HG02642 (cell line): Measurements from ENCODE around the gene ARHGDIA.
"Not testable (repeated sequence)": the region's sequence is repeated elsewhere in the genome, so short reads cannot be mapped to it uniquely, and the experiment has no call there.

ENCODE experiments used
- ATAC-seq: cut with Tn5 transposase; IDR thresholded peaks from one replicate; pipeline ENCODE4 v1.9.1; 2021; ENCODE audit warnings: mild to moderate bottlenecking; ENCODE audit not compliant: unreplicated experiment, poor library complexity

The ARHGDIA gene

GRCh38 chr17:81845881-81846742, 25.0 kb downstream of the ARHGDIA start:
- ATAC-seq: no peak

DNA sequence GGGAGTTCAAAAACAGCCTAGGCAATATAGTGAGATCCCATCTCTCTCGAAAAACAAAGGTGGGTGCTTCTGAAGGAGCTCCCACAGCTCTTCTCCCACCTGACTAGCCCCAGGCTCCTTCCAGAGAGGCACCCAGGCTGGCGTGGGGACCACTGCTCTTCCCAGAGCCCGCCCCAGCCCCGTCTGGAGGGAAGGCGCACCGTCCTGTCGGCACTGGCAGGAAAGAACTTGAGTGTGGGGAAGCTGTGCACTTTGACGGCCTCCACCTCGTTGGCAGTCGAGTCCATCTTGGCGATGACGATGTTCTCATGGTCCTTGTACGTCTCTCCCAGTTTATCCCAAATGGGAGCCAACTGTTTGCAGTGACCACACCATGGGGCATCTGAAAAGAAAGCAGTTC, 25.8 kb downstream of the ARHGDIA start:
- ATAC-seq: no peak

GRCh38 chr17:81844887-81845286, 26.2 kb downstream of the ARHGDIA start:
- no peak for ATAC-seq

- ATAC-seq: no peak
Observed at GRCh38 chr17:81844327-81844851, 26.7 kb downstream of the ARHGDIA start.

DNA sequence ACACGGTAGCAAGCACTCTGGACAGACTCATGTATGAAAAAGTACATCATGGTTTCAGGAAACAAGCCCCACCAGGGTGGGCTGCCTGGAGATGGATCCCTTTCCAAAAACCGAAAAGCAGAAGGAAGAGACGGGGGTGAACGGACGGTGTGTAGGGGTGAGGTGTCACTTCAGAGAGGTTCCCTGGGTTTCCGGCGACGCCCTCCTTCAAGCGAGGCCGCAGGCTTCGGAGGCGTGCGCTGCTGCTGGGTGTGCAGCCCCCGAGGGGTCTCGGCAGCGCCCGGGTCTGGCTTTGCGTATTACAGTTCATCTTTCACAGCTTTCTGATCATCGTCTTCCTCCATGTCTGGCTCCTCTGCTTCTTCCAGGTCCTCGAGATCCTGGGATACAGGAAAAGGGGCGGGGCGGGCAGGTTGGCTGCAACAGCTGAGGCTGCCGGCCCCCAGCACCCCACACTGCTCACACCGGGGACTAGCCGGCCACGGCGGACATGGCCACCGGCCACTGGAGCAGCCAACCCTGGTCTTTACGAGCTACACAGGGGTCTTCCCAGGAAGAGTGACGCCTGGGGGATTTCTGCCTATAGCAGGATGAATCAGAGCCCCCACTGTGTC, 27.3 kb downstream of the ARHGDIA start:
- no peak for ATAC-seq

DNA sequence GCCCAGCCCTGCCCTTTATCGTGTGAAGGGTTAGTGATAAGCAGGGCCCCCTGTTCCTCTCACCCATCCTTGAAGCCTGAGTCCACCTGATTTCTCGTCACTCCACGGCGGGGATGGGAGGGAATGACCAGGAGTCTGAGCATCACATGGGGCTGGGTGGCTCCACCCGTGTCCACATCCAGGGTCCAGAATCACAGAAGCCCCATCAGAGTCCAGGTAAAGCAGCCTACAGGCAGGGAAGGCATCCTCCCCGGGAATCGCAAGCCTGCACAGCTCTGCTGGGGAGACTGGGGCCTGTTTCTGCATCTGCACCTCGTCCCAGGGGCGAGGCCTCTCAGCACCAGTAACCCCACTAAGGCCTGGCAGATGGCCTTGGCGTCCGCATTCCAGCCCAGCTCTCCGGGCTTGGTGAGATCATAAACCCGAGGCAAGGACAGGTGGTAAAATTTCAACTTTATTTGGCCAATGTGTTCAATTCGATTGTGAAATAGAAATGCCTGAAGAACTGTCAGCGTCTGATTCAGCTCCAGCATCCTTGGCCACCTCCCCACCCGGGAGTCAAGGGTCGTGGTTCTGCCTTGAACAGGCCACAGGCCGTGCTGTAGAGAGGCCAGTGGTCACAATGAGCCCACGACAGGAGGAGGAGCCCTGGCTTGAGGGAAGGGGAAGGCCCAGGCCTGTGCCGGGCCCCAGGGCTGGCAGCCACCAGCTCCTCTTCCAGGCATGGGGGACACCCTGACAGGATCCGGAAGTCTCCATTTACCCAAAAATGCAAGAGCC, 28.2 kb downstream of the ARHGDIA start:
- ATAC-seq: no peak

- ATAC-seq: no peak
Observed at GRCh38 chr17:81842378-81842724, 28.8 kb downstream of the ARHGDIA start.

DNA sequence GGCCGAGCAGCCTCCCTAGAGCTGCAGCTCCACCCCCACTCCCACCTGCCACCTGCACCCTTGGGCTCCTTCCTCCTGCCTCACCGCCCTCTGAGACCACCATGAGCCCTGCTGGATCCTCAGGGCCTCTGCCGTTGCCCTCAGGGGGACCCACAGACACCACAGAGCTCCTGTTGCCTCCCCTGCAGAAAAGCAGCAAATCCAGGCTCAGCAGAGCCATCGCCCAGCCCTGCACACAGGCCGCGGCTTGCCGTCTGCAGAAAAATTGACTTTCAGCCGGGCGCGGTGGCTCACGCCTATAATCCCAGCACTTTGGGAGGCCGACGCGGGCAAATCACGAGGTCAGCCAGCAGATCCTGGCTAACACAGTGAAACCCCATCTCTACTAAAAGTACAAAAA, 29.3 kb downstream of the ARHGDIA start:
- ATAC-seq: no peak

- ATAC-seq: no peak
Observed at GRCh38 chr17:81840826-81841778, 30.0 kb downstream of the ARHGDIA start.

- ATAC-seq: not testable (repeated sequence)
Observed at GRCh38 chr17:81840059-81840458, 31.1 kb downstream of the ARHGDIA start.

DNA sequence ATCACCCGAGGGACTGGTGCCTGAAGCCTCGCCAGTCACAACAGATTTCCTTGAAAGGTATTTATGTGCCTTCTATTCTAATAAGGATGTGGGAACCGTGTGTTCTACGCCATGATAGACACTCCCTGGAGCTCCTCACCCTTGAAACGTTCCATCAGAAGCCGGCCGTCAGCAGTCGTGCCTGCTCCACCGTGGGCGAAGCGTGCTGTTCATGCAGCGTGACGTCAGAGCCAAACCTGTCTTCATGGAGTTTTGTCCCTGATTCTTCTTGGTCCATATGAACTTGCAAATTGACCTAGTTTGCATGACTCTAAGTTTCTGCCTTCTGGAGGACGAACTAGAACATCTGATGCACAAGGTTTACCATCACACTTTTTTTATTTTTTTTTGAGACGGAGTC, 31.8 kb downstream of the ARHGDIA start:
- ATAC-seq: no peak

DNA sequence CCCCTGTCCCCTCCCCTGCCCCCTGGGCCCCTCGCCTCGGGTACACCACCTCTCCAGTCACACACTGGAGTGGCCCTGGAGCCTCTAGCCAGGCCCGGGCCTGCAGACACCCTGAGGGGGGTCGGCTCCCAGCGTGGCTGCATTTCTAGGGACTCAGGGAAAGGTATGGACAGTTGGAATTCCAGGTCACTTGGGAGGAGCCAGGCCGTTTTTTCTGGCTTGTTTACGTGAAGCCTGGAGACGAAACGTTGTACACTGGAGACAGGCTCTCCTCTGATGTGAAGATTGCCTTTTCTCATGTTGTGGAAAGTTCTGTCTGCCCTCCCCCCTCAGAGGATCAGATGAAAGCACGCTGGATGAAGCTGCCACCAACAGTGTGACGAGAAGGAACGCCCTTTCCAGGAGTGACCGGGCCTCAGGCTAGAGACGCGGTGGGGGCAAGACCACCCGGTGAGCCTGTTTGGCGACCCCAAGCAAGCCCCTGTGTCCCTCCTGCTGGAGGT, 32.3 kb downstream of the ARHGDIA start:
- ATAC-seq: no peak

DNA sequence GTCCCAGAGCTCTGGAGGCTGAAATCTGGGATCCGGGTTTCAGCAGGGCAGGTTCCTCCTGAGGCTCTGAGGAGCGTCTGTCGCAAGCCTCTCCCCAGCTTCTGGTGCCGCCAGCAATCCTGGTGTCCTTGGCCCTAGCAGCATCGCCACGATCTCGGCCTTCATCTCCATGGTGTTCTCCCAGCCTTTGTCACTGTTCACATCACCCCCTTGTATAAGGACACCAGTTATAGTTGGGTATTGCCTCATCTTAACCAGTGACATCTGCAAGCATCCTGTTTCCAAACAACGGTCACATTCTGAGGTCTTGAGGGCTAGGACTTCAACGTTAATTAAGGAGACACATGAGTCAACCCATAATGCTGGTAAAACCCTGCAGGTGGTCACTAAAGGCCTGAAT, 33.5 kb downstream of the ARHGDIA start:
- ATAC-seq: no peak

DNA sequence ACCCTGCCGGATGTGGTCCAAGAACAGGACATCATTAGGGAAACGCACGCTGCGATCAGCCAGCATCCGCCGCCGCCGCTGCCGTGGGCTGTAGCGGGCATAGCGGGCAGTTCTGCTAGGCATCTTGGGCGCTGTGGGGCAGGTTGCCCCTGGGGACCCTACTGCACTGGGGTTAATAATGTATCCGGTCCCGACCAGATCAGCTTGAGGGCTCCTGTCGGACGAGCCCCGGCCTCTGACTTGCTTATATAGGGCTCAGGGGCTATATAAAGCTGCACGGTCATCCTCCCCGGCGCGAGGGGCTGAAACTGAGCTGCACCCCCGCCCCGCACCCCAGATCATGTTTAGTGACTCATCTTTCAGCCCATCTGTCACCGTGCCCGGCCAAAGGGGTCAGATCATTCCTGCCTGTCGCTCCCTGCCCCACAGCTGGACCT, 36.3 kb downstream of the ARHGDIA start, which contains the start of gene PPP1R27:
Gene PPP1R27, minus strand, starts transcription at position 220 of the 437 bp plus-strand sequence. Its CDS starts 97 bp downstream, at position 123.
- no peak for ATAC-seq

GRCh38 chr17:81833921-81834830, 37.0 kb downstream of the ARHGDIA start:
- ATAC-seq: no peak

GRCh38 chr17:81833160-81833920, 37.8 kb downstream of the ARHGDIA start, which contains the start of gene MCRIP1:
Gene MCRIP1, minus strand, starts transcription at chr17:81833291. Its CDS starts 8,785 bp downstream, at chr17:81824506.
- peak; percentile 77 for ATAC-seq

DNA sequence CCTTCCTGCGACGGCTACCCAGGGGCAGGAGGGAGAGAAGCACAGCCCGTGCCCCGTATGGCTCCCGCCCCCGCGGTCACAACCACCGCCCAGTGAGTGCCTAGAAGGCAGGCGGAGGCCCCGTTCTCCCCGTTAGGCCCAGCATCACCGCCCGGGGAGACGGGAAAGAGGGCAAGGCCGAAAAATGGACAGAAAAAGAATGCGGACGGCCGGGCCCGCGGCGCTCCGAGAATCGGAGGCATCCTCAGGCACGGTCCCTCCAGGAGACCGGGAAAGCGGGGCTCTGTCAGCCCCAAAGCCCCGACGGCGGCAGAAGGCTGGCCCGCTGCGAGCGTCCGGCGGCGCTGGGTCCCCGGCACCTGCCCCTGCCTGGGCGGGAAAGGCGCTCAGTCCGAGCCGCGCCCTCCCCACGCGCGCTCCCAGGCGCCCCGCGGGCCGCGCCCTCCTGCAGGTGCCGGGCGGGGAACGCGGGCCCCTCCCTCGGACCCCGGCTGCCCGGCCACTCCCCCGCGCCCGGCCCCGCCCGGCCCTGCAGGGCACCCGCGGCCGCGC, 38.5 kb downstream of the ARHGDIA start:
- ATAC-seq: peak; percentile 74
